H1 (cell line): ENCODE measurements around the gene AGPAT4. TPM values are rescaled to one million over a fixed set of nuclear protein-coding genes. Genes with fewer than 3 reads are reported as not detected.
A peak's percentile ranks its signal among the peaks of the same experiment; 100 is the strongest.

Source experiments
- CTCF ChIA-PET: fragments of 300-600 bp; sonication (Branson Sonifier 250); formaldehyde crosslinking; loops from one replicate; lab custom pipeline; 2021; ENCODE audit not compliant: partially characterized antibody; lab: Charles Lee
- POLR2A ChIA-PET: fragments of 300-600 bp; sonication (Branson Sonifier 250); formaldehyde crosslinking; loops from one replicate; lab custom pipeline; 2021; ENCODE audit warnings: inconsistent platforms; ENCODE audit not compliant: partially characterized antibody; lab: Charles Lee
- DNase-seq, 2 experiments: peaks; one replicate each; pipeline versions ENCODE4 v3.0.0 to v3.0.0-alpha.2; 2010 to 2022; ENCODE audit warnings: low spot score in 2 of 2, low read depth in 1 of 2, mixed read lengths in 1 of 2
- FAIRE-seq: peaks from 2 replicates; lab custom pipeline; 2011; peaks lifted over from hg19 to GRCh38; lab: Jason Lieb, UNC
- H2AFZ ChIP-seq: 2 replicates; pipeline ENCODE4 v1.8.1; 2012; ENCODE audit warnings: low read length, inconsistent platforms
- H2AK5ac ChIP-seq: 2 replicates; pipeline ENCODE4 v1.6.1; 2013; ENCODE audit warnings: low read depth, low read length
- H2BK120ac ChIP-seq: replicated peaks from 2 replicates; pipeline ENCODE3; 2013; ENCODE audit warnings: low read depth, low read length, inconsistent platforms
- H2BK12ac ChIP-seq: 2 replicates; pipeline ENCODE4 v1.6.1; 2013; ENCODE audit warnings: low read depth, low read length
- H2BK15ac ChIP-seq: 2 replicates; pipeline ENCODE4 v1.6.1; 2013; ENCODE audit warnings: low read length
- H2BK20ac ChIP-seq: 2 replicates; pipeline ENCODE4 v1.6.1; 2013; ENCODE audit warnings: low read length
- H2BK5ac ChIP-seq: 2 replicates; pipeline ENCODE4 v1.6.1; 2013; ENCODE audit warnings: low read depth, low read length
- H3K14ac ChIP-seq: 2 replicates; pipeline ENCODE4 v1.6.1; 2013; ENCODE audit warnings: inconsistent platforms; ENCODE audit not compliant: insufficient read length
- H3K18ac ChIP-seq: 2 replicates; pipeline ENCODE4 v1.6.1; 2013; ENCODE audit warnings: low read length; ENCODE audit errors: extremely low read depth
- H3K23ac ChIP-seq: 2 replicates; pipeline ENCODE4 v1.6.1; 2013; ENCODE audit warnings: inconsistent platforms; ENCODE audit not compliant: insufficient read length
- H3K23me2 ChIP-seq: 2 replicates; pipeline ENCODE4 v1.6.1; 2013; ENCODE audit warnings: low read depth, low read length
- H3K27ac ChIP-seq: 2 replicates; pipeline ENCODE4 v1.6.1; 2011; ENCODE audit warnings: low read depth, low read length, inconsistent platforms
- H3K27me3 ChIP-seq, 4 experiments: replicated peaks in 1 of 4; 1 replicate in 1 of 4; 2 replicates in 3 of 4; pipeline versions ENCODE4 v1.6.1 to v1.8.1; 2011 to 2013; ENCODE audit warnings: low read length in 3 of 4, mild to moderate bottlenecking in 3 of 4, inconsistent platforms in 2 of 4, mixed read lengths in 2 of 4, moderate library complexity in 1 of 4; ENCODE audit not compliant: control insufficient read depth in 3 of 4, insufficient read depth in 3 of 4; ENCODE audit errors: extremely low read depth in 1 of 4
- H3K36me3 ChIP-seq, 4 experiments: 2 replicates each; pipeline versions ENCODE4 v1.6.1 to v1.8.1; 2011 to 2013; ENCODE audit warnings: mild to moderate bottlenecking in 4 of 4, low read length in 3 of 4, moderate library complexity in 2 of 4, control low read depth in 1 of 4, inconsistent platforms in 1 of 4; ENCODE audit not compliant: insufficient read depth in 4 of 4, control insufficient read depth in 2 of 4
- H3K4ac ChIP-seq: replicated peaks from 2 replicates; pipeline ENCODE3; 2013; ENCODE audit warnings: low read length, low read depth, mixed read lengths, inconsistent platforms; ENCODE audit not compliant: insufficient read length
- H3K4me1 ChIP-seq, 4 experiments: replicated peaks in 1 of 4; 1 replicate in 1 of 4; 2 replicates in 3 of 4; pipeline versions ENCODE4 v1.6.1 to v1.8.1; 2011 to 2013; ENCODE audit warnings: low read length in 3 of 4, inconsistent platforms in 2 of 4, mixed read lengths in 1 of 4; ENCODE audit not compliant: insufficient read depth in 4 of 4, control insufficient read depth in 3 of 4
- H3K4me2 ChIP-seq, 2 experiments: 2 replicates each; pipeline versions ENCODE4 v1.6.1 to v1.8.1; 2011 to 2013; ENCODE audit warnings: low read depth in 2 of 2, low read length in 2 of 2, control low read depth in 1 of 2, inconsistent platforms in 1 of 2, mild to moderate bottlenecking in 1 of 2; ENCODE audit not compliant: insufficient read depth in 1 of 2
- H3K4me3 ChIP-seq, 4 experiments: fragments of 200-600, 300-600 bp in 1 of 4; sonication (generic), shearing (Covaris generic), sonication (Bioruptor Twin) in 1 of 4; 2 replicates each; pipeline versions ENCODE4 v1.5.1 to v1.8.1; 2011 to 2016; ENCODE audit warnings: low read length in 4 of 4, low read depth in 3 of 4, control low read depth in 2 of 4, inconsistent platforms in 2 of 4, mild to moderate bottlenecking in 2 of 4, mixed read lengths in 1 of 4, moderate library complexity in 1 of 4; ENCODE audit not compliant: insufficient read depth in 2 of 4; ENCODE audit errors: extremely low read depth in 1 of 4
- H3K56ac ChIP-seq: replicated peaks from 2 replicates; pipeline ENCODE3; 2013; ENCODE audit warnings: low read depth, mild to moderate bottlenecking, mixed read lengths, low read length, inconsistent platforms; ENCODE audit not compliant: insufficient read length
- H3K79me1 ChIP-seq: 2 replicates; pipeline ENCODE4 v1.6.1; 2013; ENCODE audit warnings: low read depth, low read length, control low read depth
- H3K79me2 ChIP-seq, 2 experiments: 2 replicates each; pipeline versions ENCODE4 v1.6.1 to v1.8.1; 2012 to 2013; ENCODE audit warnings: low read length in 2 of 2, mild to moderate bottlenecking in 2 of 2, inconsistent platforms in 1 of 2; ENCODE audit not compliant: insufficient read depth in 2 of 2, control insufficient read depth in 1 of 2
- H3K9ac ChIP-seq, 4 experiments: replicated peaks in 1 of 4; 1 replicate in 1 of 4; 2 replicates in 3 of 4; pipeline versions ENCODE4 v1.6.1 to v1.8.1; 2011 to 2013; ENCODE audit warnings: low read depth in 3 of 4, low read length in 3 of 4, control low read depth in 2 of 4, mild to moderate bottlenecking in 2 of 4, moderate library complexity in 2 of 4, inconsistent platforms in 1 of 4; ENCODE audit errors: extremely low read depth in 1 of 4
- H3K9me3 ChIP-seq, 2 experiments: 2 replicates each; pipeline versions ENCODE4 v1.6.1 to v1.8.1; 2012 to 2013; ENCODE audit warnings: mild to moderate bottlenecking in 2 of 2, moderate library complexity in 2 of 2, control low read depth in 1 of 2, inconsistent platforms in 1 of 2, low read depth in 1 of 2, low read length in 1 of 2, mixed read lengths in 1 of 2; ENCODE audit not compliant: insufficient read depth in 2 of 2
- H4K20me1 ChIP-seq, 2 experiments: replicated peaks in 1 of 2; 2 replicates each; pipeline versions ENCODE3 to v1.8.1; 2011 to 2013; ENCODE audit warnings: inconsistent platforms in 2 of 2, low read length in 2 of 2, mild to moderate bottlenecking in 1 of 2; ENCODE audit not compliant: insufficient read depth in 2 of 2, control insufficient read depth in 1 of 2
- H4K5ac ChIP-seq: 2 replicates; pipeline ENCODE4 v1.6.1; 2013; ENCODE audit warnings: low read length, low read depth, mixed read lengths, inconsistent platforms; ENCODE audit not compliant: insufficient read length
- H4K8ac ChIP-seq: 2 replicates; pipeline ENCODE4 v1.8.0; 2013; ENCODE audit warnings: mild to moderate bottlenecking, moderate library complexity, low read length, inconsistent platforms; ENCODE audit not compliant: insufficient read depth; ENCODE audit errors: extremely low read depth
- H4K91ac ChIP-seq: replicated peaks from 2 replicates; pipeline ENCODE3; 2013; ENCODE audit warnings: low read length, mixed read lengths, inconsistent platforms; ENCODE audit not compliant: insufficient read length
- CBX5 ChIP-seq: fragments of 300-800, 300-1000 bp; sonication (generic); IDR thresholded peaks from 2 replicates; pipeline ENCODE4 v1.7.1; 2016; ENCODE audit warnings: antibody characterized with exemption, low read length, low read depth
- CTBP2 ChIP-seq: IDR thresholded peaks from 2 replicates; pipeline ENCODE4 v1.7.0; 2011; ENCODE audit warnings: borderline replicate concordance, mild to moderate bottlenecking, moderate library complexity, mixed read lengths, low read length; ENCODE audit not compliant: insufficient read depth, insufficient read length
- FOSL1 ChIP-seq: IDR thresholded peaks from 2 replicates; pipeline ENCODE4 v1.6.1; 2011; ENCODE audit warnings: mild to moderate bottlenecking, low read depth, low read length, moderate library complexity; ENCODE audit not compliant: insufficient read depth
- HDAC2 ChIP-seq, 2 experiments: fragments of 300-600 bp in 1 of 2; sonication (generic) in 1 of 2; IDR thresholded peaks; 2 replicates each; pipeline ENCODE4 v1.6.1; 2011 to 2012; ENCODE audit warnings: low read depth in 2 of 2, low read length in 2 of 2, mild to moderate bottlenecking in 2 of 2, moderate library complexity in 2 of 2, borderline replicate concordance in 1 of 2, inconsistent platforms in 1 of 2
- KDM4A ChIP-seq: IDR thresholded peaks from one replicate; pipeline ENCODE4 v1.7.1; 2012; ENCODE audit warnings: low read depth, mild to moderate bottlenecking, moderate library complexity, low read length, inconsistent platforms; ENCODE audit not compliant: severe bottlenecking
- NANOG ChIP-seq: IDR thresholded peaks from 2 replicates; pipeline ENCODE4 v1.6.1; 2011; ENCODE audit warnings: low read length, low read depth, mild to moderate bottlenecking, inconsistent platforms; ENCODE audit not compliant: insufficient read depth, poor library complexity, severe bottlenecking
- SP4 ChIP-seq: IDR thresholded peaks from 2 replicates; pipeline ENCODE4 v1.6.1; 2012; ENCODE audit warnings: low read length, inconsistent platforms
- TAF7 ChIP-seq: optimal IDR thresholded peaks from 2 replicates; pipeline ENCODE3; 2011; ENCODE audit warnings: low read depth, mild to moderate bottlenecking, inconsistent platforms, low read length, moderate library complexity, borderline replicate concordance
- TEAD4 ChIP-seq: IDR thresholded peaks from 2 replicates; pipeline ENCODE4 v1.6.1; 2012; ENCODE audit warnings: low read depth, low read length, inconsistent platforms, mixed read lengths
- WGBS, 2 experiments: shearing (Covaris generic) in 1 of 2; methylation state at CpG; one replicate each; pipeline versions ENCODE4 v1.1.6 to v1.1.7; 2013 to 2015; ENCODE audit warnings: low lambda C conversion rate in 2 of 2, mixed read lengths in 2 of 2, inconsistent platforms in 1 of 2, low coverage in 1 of 2, missing lambda C conversion rate in 1 of 2; ENCODE audit not compliant: insufficient replicate concordance in 2 of 2, insufficient coverage in 1 of 2, insufficient read length in 1 of 2; ENCODE audit errors: extremely low coverage in 1 of 2, missing lambda C conversion rate in 1 of 2; 5-methylcytosine and 5-hydroxymethylcytosine counted together
- polyA plus RNA-seq, 7 experiments: library from polyadenylated mRNA; depleted of rRNA in 3 of 7; stranded (reverse) in 5 of 7; unstranded in 2 of 7; fragments of >200 nt in 5 of 7; fragments of 200-250 nt in 2 of 7; gene quantifications; 1 replicate in 5 of 7; 2 replicates in 1 of 7; 4 replicates in 1 of 7; pipeline versions ENCODE4 v1.2.1 to v1.2.3, GENCODE V29; 2011 to 2013; ENCODE audit warnings: missing spikeins in 2 of 7, mixed read lengths in 2 of 7
- total RNA-seq: library from RNA; stranded (reverse); fragmentation: NEBNext Ultra II Directional; extraction: Animal tissue kit (Norgen Biotek cat#: 25700); gene quantifications from 2 replicates; pipeline ENCODE4 v1.2.1, GENCODE V29; 2021
- TF ChIP-seq, protein P1 (sequence below), 3 experiments: IDR thresholded peaks; 1 replicate in 2 of 3; 2 replicates in 1 of 3; pipeline versions ENCODE4 v1.5.1 to v1.6.1; 2011; ENCODE audit warnings: low read length in 3 of 3, mild to moderate bottlenecking in 3 of 3, inconsistent platforms in 2 of 3, low read depth in 1 of 3, moderate library complexity in 1 of 3; ENCODE audit not compliant: insufficient read depth in 1 of 3; ENCODE audit errors: control extremely low read depth in 1 of 3

The AGPAT4 gene
- total and polyA plus RNA-seq, 2 of the 8 experiments (the other 6 are each of a cell fraction or from before 2014, with no cell fraction given), result 13.5 to 23.8 TPM

DNA sequence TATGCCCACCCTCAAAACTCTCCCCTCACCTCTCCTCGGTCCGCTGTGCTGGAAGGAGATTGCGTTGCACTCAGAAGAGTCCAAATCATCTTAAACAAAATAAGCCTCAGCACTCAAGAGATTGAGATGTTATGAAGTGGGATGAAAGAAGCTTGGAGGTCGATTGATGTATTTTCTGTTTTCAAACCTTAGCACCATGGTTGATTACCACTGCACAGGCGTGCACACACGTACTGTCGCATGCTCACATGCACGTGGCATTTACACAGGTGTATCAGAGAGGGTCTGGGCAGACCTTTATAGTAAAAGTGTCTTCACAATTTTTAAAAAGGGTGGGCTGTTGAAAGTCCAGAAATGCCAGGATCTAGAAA lies 612 bp upstream of the AGPAT4 start:
- Histone ChIP-seq H2BK12ac (peak overlapping the region; percentile 68; the same call in 1 of the 2 replicates), H3K14ac (no peak overlapping the region), H3K56ac (no peak overlapping the region), H3K4me1 (peaks cover 0 to 11% (median 4%) of the 10 kb centered on the region in 4 experiments; a peak in 5 of 7 replicates), H4K8ac (no peak overlapping the region), H4K91ac (peak overlapping the region; percentile 31), H3K23ac (no peak overlapping the region), H2BK20ac (no peak overlapping the region), H3K4me2 (peak overlapping the region; percentile 72 to 99), H4K5ac (peak overlapping the region; percentile 84), H3K79me2 (peaks cover 7 to 37% of the 10 kb centered on the region in 2 experiments), H2BK5ac (peak overlapping the region; percentile 90), H2BK120ac (peak overlapping the region; percentile 48), H2AFZ (peak overlapping the region; percentile 99), H3K4me3 (peak overlapping the region; percentile 74 to 91 (median 82)), H3K79me1 (peaks cover 5% of the 10 kb centered on the region; the same call in 1 of the 2 replicates), H3K4ac (peak overlapping the region; percentile 61), H3K36me3 (no peaks in the 10 kb centered on the region; a peak in 1 of 8 replicates), H2BK15ac (peak overlapping the region; percentile 97), H3K9ac (peak overlapping the region; percentile 57 to 94 (median 83)), H2AK5ac (no peak overlapping the region), H3K23me2 (peaks cover 9% of the 10 kb centered on the region), H3K18ac (peak overlapping the region; percentile 93), H3K27ac (peak overlapping the region; percentile 92), H3K9me3 (no peaks in the 10 kb centered on the region; a peak in 1 of 4 replicates), H3K27me3 (no peaks in the 10 kb centered on the region), H4K20me1 (peaks cover 0 to 2% of the 10 kb centered on the region in 2 experiments)
- 43% methylated on average over 8 of the region's 8 CpGs; no CpG with 5 or more reads in 1 of the 2 experiments for WGBS, 2 experiments
- ChIA-PET POLR2A (interaction anchor here (0.8 to 5.0 kb wide), 13 partner anchors 10 to 95 kb away, joined by 3 to 39 read pairs (median 8); no protein-coding TSS in a partner anchor), CTCF (interaction anchor here (0.6 to 2.2 kb wide), 6 partner anchors 41 to 121 kb away, joined by 3 to 5 read pairs (median 4); no protein-coding TSS in a partner anchor)
- FAIRE-seq (no peak), DNase-seq (no peak)
- TF ChIP-seq TEAD4 (no peak), CBX5 (no peak), KDM4A (no peak), HDAC2 (IDR thresholded peaks at IDR 0.05; ENCODE audit: borderline replicate concordance in 1 of 2, low read depth in 2 of 2, low read length in 2 of 2) (no peak), SP4 (no peak), TAF7 (no peak), NANOG (no peak), FOSL1 (no peak), CTBP2 (no peak)
- TF ChIP-seq, protein P1, sequence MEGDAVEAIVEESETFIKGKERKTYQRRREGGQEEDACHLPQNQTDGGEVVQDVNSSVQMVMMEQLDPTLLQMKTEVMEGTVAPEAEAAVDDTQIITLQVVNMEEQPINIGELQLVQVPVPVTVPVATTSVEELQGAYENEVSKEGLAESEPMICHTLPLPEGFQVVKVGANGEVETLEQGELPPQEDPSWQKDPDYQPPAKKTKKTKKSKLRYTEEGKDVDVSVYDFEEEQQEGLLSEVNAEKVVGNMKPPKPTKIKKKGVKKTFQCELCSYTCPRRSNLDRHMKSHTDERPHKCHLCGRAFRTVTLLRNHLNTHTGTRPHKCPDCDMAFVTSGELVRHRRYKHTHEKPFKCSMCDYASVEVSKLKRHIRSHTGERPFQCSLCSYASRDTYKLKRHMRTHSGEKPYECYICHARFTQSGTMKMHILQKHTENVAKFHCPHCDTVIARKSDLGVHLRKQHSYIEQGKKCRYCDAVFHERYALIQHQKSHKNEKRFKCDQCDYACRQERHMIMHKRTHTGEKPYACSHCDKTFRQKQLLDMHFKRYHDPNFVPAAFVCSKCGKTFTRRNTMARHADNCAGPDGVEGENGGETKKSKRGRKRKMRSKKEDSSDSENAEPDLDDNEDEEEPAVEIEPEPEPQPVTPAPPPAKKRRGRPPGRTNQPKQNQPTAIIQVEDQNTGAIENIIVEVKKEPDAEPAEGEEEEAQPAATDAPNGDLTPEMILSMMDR (IDR thresholded peaks at IDR 0.05; ENCODE audit: control extremely low read depth in 1 of 3, insufficient read depth in 1 of 3, low read depth in 1 of 3, low read length in 3 of 3), result no peak
